K562 (cell line): ENCODE results near the gene TRDMT1. TPM values are rescaled to one million over a fixed set of nuclear protein-coding genes. Genes with fewer than 3 reads are reported as not detected.
A peak's percentile ranks its signal among the peaks of the same experiment; 100 is the strongest.

Experiments used
- CHD1 ChIP-seq: fragments of 200-600 bp; sonication (generic); IDR thresholded peaks from one replicate; pipeline ENCODE4 v1.6.1; 2012; ENCODE audit warnings: mild to moderate bottlenecking, moderate library complexity, low read length, inconsistent platforms
- EGR1 ChIP-seq: fragments of 450-650 bp; conservative IDR thresholded peaks from 2 replicates; pipeline ENCODE4 v1.6.1; 2017; ENCODE audit warnings: mild to moderate bottlenecking
- GABPB2 ChIP-seq: fragments of 250-450 bp; sonication (Bioruptor Pico); conservative IDR thresholded peaks from 2 replicates; pipeline ENCODE4 v1.5.1; 2021; ENCODE audit warnings: mild to moderate bottlenecking
- HDAC8 ChIP-seq: fragments of 450-650 bp; IDR thresholded peaks from 2 replicates; pipeline ENCODE4 v1.6.1; 2016; ENCODE audit warnings: mild to moderate bottlenecking, missing genetic modification characterization, moderate library complexity, missing compliant biosample characterization
- HNRNPLL ChIP-seq: fragments of 200-400 bp; formaldehyde crosslinking; IDR thresholded peaks from 2 replicates; pipeline ENCODE4 v1.6.1; 2017; ENCODE audit warnings: low read length, low read depth, mild to moderate bottlenecking; ENCODE audit not compliant: poor library complexity, severe bottlenecking
- KLF1 ChIP-seq: fragments of 450-650 bp; IDR thresholded peaks from 2 replicates; pipeline ENCODE4 v1.6.1; 2016; ENCODE audit warnings: missing genetic modification characterization, missing compliant biosample characterization
- PTBP1 ChIP-seq: fragments of 200-400 bp; formaldehyde crosslinking; IDR thresholded peaks from 2 replicates; pipeline ENCODE4 v1.6.1; 2017; ENCODE audit warnings: low read depth, low read length
- SRSF9 ChIP-seq: fragments of 200-400 bp; formaldehyde crosslinking; IDR thresholded peaks from 2 replicates; pipeline ENCODE4 v1.6.1; 2017; ENCODE audit warnings: low read depth, low read length, borderline replicate concordance
- ZNF75A ChIP-seq: fragments of 450-650 bp; formaldehyde crosslinking; IDR thresholded peaks from 2 replicates; pipeline ENCODE4 v1.4.0; 2020; ENCODE audit warnings: mild to moderate bottlenecking
- polyA plus RNA-seq, 8 experiments: library from polyadenylated mRNA; depleted of rRNA in 4 of 8; stranded (reverse) in 5 of 8; unstranded in 3 of 8; fragments of >200 nt; fragmentation: Nextera tagmentation in 2 of 8; fragmentation: Illumina TruSeq in 1 of 8; extraction: Ambion mirVana in 2 of 8; extraction: Trizol in 1 of 8; gene quantifications; 2 replicates each; pipeline versions ENCODE4 v1.2.1 to v1.2.3, GENCODE V29; 2011 to 2014; ENCODE audit warnings: inconsistent platforms in 1 of 8, missing spikeins in 1 of 8
- total RNA-seq, 7 experiments: library from RNA; depleted of rRNA in 6 of 7; stranded (reverse); fragments of >200 nt in 6 of 7; fragmentation: Illumina TruSeq in 2 of 7; extraction: Trizol in 2 of 7; gene quantifications; 2 replicates each; pipeline versions ENCODE4 v1.2.1 to v1.2.3, GENCODE V29; 2011 to 2021; ENCODE audit warnings: low replicate concordance in 1 of 7
- TF ChIP-seq, protein P1 (sequence below): IDR thresholded peaks from 3 replicates; pipeline ENCODE4 v1.6.1; 2011; ENCODE audit warnings: borderline replicate concordance, mild to moderate bottlenecking, moderate library complexity; ENCODE audit not compliant: insufficient read length; ENCODE audit errors: extremely low read depth
- TF ChIP-seq, protein P2 (sequence below): sonication (generic); formaldehyde crosslinking; IDR thresholded peaks from 2 replicates; pipeline ENCODE4 v1.8.1; 2023; ENCODE audit warnings: mild to moderate bottlenecking, missing genetic modification reagents

The TRDMT1 gene
- total and polyA plus RNA-seq, 9 of the 15 experiments (the other 6 are each of a cell fraction or from before 2014, with no cell fraction given): 5.4 to 12.6 (median 9.3) TPM

DNA sequence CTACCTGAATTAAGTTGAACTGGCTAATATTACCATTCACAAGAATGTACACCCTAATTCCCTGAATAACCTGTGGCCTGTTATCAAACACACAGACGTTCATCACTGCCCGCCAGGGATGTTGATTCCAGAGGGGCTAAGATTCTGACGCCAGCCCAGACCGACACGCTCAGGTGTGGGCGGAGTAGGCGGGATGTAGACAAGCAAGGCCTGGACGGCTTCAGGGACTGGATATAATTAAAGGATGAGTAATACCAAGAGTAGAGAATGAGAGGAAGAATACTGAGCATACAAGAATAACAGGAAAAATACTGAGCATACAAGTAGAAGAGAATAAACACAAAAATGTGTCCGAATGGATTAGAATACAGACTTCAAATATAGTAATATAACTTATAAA lies 100.9 kb downstream of the TRDMT1 start (continued):
- no peak for TF ChIP-seq CHD1
- no peak for TF ChIP-seq HDAC8
- TF ChIP-seq, protein P1, sequence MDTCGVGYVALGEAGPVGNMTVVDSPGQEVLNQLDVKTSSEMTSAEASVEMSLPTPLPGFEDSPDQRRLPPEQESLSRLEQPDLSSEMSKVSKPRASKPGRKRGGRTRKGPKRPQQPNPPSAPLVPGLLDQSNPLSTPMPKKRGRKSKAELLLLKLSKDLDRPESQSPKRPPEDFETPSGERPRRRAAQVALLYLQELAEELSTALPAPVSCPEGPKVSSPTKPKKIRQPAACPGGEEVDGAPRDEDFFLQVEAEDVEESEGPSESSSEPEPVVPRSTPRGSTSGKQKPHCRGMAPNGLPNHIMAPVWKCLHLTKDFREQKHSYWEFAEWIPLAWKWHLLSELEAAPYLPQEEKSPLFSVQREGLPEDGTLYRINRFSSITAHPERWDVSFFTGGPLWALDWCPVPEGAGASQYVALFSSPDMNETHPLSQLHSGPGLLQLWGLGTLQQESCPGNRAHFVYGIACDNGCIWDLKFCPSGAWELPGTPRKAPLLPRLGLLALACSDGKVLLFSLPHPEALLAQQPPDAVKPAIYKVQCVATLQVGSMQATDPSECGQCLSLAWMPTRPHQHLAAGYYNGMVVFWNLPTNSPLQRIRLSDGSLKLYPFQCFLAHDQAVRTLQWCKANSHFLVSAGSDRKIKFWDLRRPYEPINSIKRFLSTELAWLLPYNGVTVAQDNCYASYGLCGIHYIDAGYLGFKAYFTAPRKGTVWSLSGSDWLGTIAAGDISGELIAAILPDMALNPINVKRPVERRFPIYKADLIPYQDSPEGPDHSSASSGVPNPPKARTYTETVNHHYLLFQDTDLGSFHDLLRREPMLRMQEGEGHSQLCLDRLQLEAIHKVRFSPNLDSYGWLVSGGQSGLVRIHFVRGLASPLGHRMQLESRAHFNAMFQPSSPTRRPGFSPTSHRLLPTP: no peak
- no peak for TF ChIP-seq KLF1 (tag)
- TF ChIP-seq HNRNPLL: no peak
- TF ChIP-seq GABPB2: no peak
- peak; percentile 95 for TF ChIP-seq EGR1
- no peak for TF ChIP-seq PTBP1
- TF ChIP-seq SRSF9: no peak
- TF ChIP-seq ZNF75A (CRISPR knock-in tag): no peak
- TF ChIP-seq, protein P2, sequence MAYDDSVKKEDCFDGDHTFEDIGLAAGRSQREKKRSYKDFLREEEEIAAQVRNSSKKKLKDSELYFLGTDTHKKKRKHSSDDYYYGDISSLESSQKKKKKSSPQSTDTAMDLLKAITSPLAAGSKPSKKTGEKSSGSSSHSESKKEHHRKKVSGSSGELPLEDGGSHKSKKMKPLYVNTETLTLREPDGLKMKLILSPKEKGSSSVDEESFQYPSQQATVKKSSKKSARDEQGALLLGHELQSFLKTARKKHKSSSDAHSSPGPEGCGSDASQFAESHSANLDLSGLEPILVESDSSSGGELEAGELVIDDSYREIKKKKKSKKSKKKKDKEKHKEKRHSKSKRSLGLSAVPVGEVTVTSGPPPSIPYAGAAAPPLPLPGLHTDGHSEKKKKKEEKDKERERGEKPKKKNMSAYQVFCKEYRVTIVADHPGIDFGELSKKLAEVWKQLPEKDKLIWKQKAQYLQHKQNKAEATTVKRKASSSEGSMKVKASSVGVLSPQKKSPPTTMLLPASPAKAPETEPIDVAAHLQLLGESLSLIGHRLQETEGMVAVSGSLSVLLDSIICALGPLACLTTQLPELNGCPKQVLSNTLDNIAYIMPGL (CRISPR knock-in tag): no peak
